ENCODE measurements around the gene PDIA3. TPM values are rescaled to one million over a fixed set of nuclear protein-coding genes. Genes with fewer than 3 reads are reported as not detected.
"Not testable (repeated sequence)": the region's sequence is repeated elsewhere in the genome, so short reads cannot be mapped to it uniquely, and the experiment has no call there.

PDIA3 gene
- total RNA-seq: 100 to 1,000 TPM; 335 to 338 TPM

DNA sequence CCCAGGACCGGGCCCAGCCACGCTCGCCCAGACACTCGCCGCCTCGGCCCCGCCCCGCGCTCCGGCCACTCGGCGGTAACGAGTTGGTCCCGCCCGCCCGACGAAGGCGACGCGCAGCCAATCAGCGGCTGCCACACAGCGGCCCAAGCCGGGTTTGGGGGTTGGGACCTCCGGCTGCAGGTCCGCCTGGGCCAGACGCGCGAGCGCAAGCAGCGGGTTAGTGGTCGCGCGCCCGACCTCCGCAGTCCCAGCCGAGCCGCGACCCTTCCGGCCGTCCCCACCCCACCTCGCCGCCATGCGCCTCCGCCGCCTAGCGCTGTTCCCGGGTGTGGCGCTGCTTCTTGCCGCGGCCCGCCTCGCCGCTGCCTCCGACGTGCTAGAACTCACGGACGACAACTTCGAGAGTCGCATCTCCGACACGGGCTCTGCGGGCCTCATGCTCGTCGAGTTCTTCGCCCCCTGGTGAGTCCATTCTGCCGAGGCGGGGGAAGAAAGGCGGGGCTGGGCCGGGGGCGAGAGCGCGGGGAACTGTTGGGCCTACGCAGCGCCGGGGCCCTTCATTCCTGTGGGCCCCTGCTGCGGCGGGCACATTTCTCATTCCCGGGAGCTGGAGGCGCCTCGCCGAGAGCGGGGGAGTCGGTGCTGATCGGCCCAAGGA lies at the start of gene PDIA3:
TSS of gene PDIA3 (plus strand) at position 194 of the 658 bp plus-strand sequence. CDS start at position 296, 102 bp downstream.
- peak; percentile 92 for DNase-seq
- H3K9me3 Mint-ChIP-seq, H3K27me3 Mint-ChIP-seq: not testable (repeated sequence)
- H3K4me1 Mint-ChIP-seq: peaks cover 30% of the 10 kb centered on the region
- H3K27ac Mint-ChIP-seq: peak within 1 kb of the TSS; percentile 98
- H3K4me3 Mint-ChIP-seq: peak within 1 kb of the TSS; percentile 93
- peaks cover 27% of the 10 kb centered on the region for H3K36me3 Mint-ChIP-seq

DNA sequence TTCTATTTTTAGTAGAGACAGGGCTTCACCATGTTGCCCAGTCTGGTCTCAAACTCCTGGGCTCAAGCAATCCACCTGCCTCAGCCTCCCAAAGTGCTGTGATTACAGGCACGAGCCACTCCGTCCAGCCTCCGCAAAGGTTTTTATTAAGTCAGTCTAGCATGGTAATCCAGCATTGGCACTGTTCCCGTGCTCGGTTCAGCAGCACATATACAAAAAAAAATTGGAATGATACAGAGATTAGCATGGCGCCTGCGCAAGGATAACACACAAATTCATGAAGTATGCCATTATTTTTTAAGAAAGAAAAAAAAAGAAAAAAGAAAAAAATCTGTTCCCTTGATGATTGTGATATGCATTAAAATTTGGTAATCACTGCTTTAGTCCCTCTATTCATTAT lies 44.1 kb upstream of the PDIA3 start:
- Mint-ChIP-seq H3K36me3 (no peaks in the 10 kb centered on the region), H3K4me1 (no peaks in the 10 kb centered on the region), H3K9me3 (no peaks in the 10 kb centered on the region), H3K27me3 (no peaks in the 10 kb centered on the region), H3K27ac (no peak overlapping the region), H3K4me3 (no peak overlapping the region)
- no peak for DNase-seq

DNA sequence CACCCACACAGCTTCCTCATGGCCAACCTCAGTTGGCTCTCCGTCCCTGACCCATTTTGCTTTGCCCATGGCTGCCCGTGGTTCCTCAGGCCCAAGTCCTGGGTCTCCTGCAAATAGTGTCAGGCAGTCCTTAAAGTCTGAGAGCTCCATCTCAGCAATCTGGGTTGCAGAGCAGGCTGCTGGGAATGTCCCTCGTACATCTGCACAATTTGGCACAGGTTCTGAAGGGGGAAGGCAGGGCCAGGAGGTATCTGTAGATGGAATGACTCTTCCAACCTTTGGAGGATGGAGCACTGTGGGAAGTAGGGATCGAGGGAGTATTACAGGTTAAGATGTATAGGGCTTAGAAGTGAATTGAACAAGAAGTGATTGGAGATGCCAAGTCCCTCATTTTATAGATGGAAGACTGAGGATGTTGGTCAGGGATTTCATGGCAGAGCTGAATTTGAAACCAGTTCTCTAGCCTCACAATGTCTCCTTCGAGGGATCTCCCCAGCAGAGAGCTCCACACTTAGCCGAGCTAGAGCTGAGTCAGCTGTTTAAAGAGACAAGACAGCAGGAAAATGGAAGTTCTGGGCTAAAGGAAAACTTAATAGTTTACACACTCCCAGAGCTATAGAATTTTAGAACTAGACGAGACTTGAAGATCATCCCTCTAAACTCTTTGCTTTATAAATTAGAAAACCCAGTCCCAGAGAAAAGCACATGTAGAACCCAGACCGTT lies 43.4 kb upstream of the PDIA3 start:
- Mint-ChIP-seq H3K27me3 (no peaks in the 10 kb centered on the region), H3K27ac (peak overlapping the region; percentile 39), H3K4me1 (no peaks in the 10 kb centered on the region), H3K9me3 (no peaks in the 10 kb centered on the region), H3K36me3 (no peaks in the 10 kb centered on the region), H3K4me3 (no peak overlapping the region)
- DNase-seq: no peak

- H3K4me3 Mint-ChIP-seq, DNase-seq, H3K36me3 Mint-ChIP-seq, H3K27me3 Mint-ChIP-seq, H3K4me1 Mint-ChIP-seq, H3K27ac Mint-ChIP-seq, H3K9me3 Mint-ChIP-seq: not testable (repeated sequence)
Measured at GRCh38 chr15:43710431-43711131, 35.7 kb upstream of the PDIA3 start.

DNA sequence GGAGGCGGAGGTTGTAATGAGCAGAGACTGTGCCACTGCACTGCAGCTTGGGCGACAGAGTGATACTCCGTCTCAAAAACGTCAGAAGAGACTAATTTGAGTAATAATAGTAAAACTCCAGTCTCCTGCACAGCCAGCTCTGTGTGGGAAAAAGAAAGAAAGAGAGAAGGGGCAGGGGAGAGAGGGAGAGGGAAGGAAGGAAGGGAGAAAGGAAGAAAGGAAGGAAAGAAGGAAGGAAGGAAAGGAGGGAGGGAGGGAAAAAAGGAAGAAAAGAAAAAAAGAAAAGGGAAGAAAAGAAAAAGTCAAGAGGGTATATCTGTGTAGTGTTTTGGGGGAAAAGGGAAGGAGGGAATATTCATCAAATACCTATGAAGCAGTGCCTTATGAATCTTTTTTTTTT lies 23.1 kb upstream of the PDIA3 start:
- Mint-ChIP-seq H3K9me3 (no peaks in the 10 kb centered on the region), H3K27ac (no peak overlapping the region), H3K27me3 (no peaks in the 10 kb centered on the region), H3K4me1 (no peaks in the 10 kb centered on the region), H3K36me3 (no peaks in the 10 kb centered on the region), H3K4me3 (no peak overlapping the region)
- no peak for DNase-seq

GRCh38 chr15:43726306-43726705 lies 19.9 kb upstream of the PDIA3 start:
- H3K36me3 Mint-ChIP-seq, H3K4me1 Mint-ChIP-seq, H3K27ac Mint-ChIP-seq, H3K9me3 Mint-ChIP-seq, DNase-seq, H3K4me3 Mint-ChIP-seq, H3K27me3 Mint-ChIP-seq: not testable (repeated sequence)

GRCh38 chr15:43728053-43728725 lies 18.0 kb upstream of the PDIA3 start:
- H3K4me3 Mint-ChIP-seq, H3K36me3 Mint-ChIP-seq, DNase-seq, H3K9me3 Mint-ChIP-seq, H3K27ac Mint-ChIP-seq, H3K27me3 Mint-ChIP-seq, H3K4me1 Mint-ChIP-seq: not testable (repeated sequence)

- no peak for DNase-seq
- no peaks in the 10 kb centered on the region for H3K9me3 Mint-ChIP-seq
- H3K36me3 Mint-ChIP-seq: peaks cover 4% of the 10 kb centered on the region
- H3K27ac Mint-ChIP-seq: peak overlapping the region; percentile 57
- no peak overlapping the region for H3K4me3 Mint-ChIP-seq
- no peaks in the 10 kb centered on the region for H3K27me3 Mint-ChIP-seq
- peaks cover 7% of the 10 kb centered on the region for H3K4me1 Mint-ChIP-seq
Measured at GRCh38 chr15:43735416-43735815, 10.8 kb upstream of the PDIA3 start.

- Mint-ChIP-seq H3K4me1 (peaks cover 35% of the 10 kb centered on the region), H3K4me3 (peak overlapping the region; percentile 93), H3K36me3 (peaks cover 29% of the 10 kb centered on the region), H3K27ac (peak overlapping the region; percentile 98)
- not testable (repeated sequence) for H3K27me3 Mint-ChIP-seq, H3K9me3 Mint-ChIP-seq
- DNase-seq: peak; percentile 28
Measured at GRCh38 chr15:43746903-43747309, 668 bp downstream of the PDIA3 start.

DNA sequence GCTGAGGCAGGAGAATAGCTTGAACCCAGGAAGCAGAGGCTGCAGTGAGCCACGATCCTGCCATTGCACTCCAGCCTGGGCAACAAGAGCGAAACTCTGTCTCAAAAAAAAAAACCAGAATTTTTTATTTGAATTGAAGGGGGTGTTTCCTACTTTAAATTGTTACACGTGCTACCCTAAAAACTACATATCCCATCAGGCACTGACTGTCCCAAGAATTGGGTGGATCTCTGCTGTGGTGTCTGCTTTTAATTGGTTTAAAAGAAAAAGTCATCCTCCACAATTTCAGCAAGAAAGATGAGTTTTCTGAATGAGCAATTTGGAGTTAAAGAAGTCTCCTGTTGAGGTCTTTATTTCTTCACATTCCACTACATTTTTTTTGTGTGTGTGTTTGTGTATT lies 2.1 kb downstream of the PDIA3 start:
- Mint-ChIP-seq H3K27ac (peak overlapping the region; percentile 98), H3K4me1 (peaks cover 44% of the 10 kb centered on the region), H3K27me3 (no peaks in the 10 kb centered on the region), H3K9me3 (no peaks in the 10 kb centered on the region), H3K4me3 (peak overlapping the region; percentile 93), H3K36me3 (peaks cover 37% of the 10 kb centered on the region)
- DNase-seq: no peak

GRCh38 chr15:43749690-43750345 lies 3.6 kb downstream of the PDIA3 start:
- peaks cover 39% of the 10 kb centered on the region for H3K4me1 Mint-ChIP-seq

DNA sequence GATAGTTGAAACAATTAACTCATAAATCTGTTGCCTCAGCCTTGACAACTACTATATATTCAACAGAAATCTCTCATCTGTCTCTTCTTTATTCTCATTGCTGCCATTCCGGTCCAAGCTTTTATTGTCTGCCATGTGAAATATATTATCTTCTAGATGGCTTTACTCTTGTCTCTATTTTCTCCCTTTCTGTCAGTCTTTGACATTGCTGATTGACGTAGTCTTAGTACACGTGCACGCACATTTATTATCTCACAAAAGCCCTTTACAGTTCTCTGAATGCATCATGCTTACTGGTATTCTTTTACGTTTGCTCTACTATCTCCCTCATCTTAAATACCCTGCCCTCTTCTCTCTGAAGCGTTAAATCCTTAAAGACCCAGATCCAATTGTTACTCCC lies 5.6 kb downstream of the PDIA3 start:
- Mint-ChIP-seq H3K27ac (no peak overlapping the region), H3K27me3 (no peaks in the 10 kb centered on the region), H3K9me3 (no peaks in the 10 kb centered on the region), H3K4me1 (peaks cover 34% of the 10 kb centered on the region), H3K4me3 (peak overlapping the region; percentile 8), H3K36me3 (peaks cover 46% of the 10 kb centered on the region)
- DNase-seq: no peak

More at GRCh38 chr15:43749690-43750345, 3.6 kb downstream of the PDIA3 start:
- peak overlapping the region; percentile 78 for H3K4me3 Mint-ChIP-seq
- no peaks in the 10 kb centered on the region for H3K9me3 Mint-ChIP-seq
- H3K36me3 Mint-ChIP-seq: peaks cover 41% of the 10 kb centered on the region
- H3K27ac Mint-ChIP-seq: peak overlapping the region; percentile 88
- H3K27me3 Mint-ChIP-seq: no peaks in the 10 kb centered on the region
- DNase-seq: peak; percentile 49

DNA sequence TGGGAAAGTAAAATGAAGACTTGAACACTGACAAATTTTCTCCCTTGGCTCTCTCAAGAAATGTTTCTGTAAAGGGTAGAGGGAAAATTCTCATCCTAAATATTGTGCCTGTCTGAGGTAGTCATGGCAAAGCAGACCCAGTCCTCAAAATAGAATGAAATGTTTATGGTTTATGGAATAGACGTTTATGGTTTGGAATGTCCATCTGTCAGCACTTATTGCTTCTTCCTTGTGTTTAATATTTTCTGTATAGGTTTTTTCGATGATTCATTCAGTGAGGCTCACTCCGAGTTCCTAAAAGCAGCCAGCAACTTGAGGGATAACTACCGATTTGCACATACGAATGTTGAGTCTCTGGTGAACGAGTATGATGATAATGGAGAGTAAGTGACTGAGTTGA lies 16.6 kb downstream of the PDIA3 start:
- no peak overlapping the region for H3K4me3 Mint-ChIP-seq
- no peak for DNase-seq
- no peaks in the 10 kb centered on the region for H3K9me3 Mint-ChIP-seq
- H3K4me1 Mint-ChIP-seq: no peaks in the 10 kb centered on the region
- H3K27ac Mint-ChIP-seq: no peak overlapping the region
- peaks cover 27% of the 10 kb centered on the region for H3K36me3 Mint-ChIP-seq
- no peaks in the 10 kb centered on the region for H3K27me3 Mint-ChIP-seq

GRCh38 chr15:43763819-43764446 lies 17.7 kb downstream of the PDIA3 start:
- no peaks in the 10 kb centered on the region for H3K4me1 Mint-ChIP-seq
- no peak overlapping the region for H3K4me3 Mint-ChIP-seq
- peak overlapping the region; percentile 39 for H3K27ac Mint-ChIP-seq
- no peaks in the 10 kb centered on the region for H3K27me3 Mint-ChIP-seq
- peaks cover 30% of the 10 kb centered on the region for H3K36me3 Mint-ChIP-seq
- DNase-seq: no peak
- no peaks in the 10 kb centered on the region for H3K9me3 Mint-ChIP-seq
